Suprapubic skin (tissue), 4 donors: Measurements from ENCODE around the gene ARF5. TPM values are rescaled to one million over a fixed set of nuclear protein-coding genes. Genes with fewer than 3 reads are reported as not detected.

ENCODE experiments used
- DNase-seq, 2 donors: peaks; one replicate each; pipeline ENCODE4 v3.0.0-alpha.2; 2019; ENCODE audit warnings: low spot score in 2 of 2
- H3K27ac ChIP-seq: fragments of 200-600 bp; sonication (generic); one replicate; pipeline ENCODE4 v1.5.1; 2019
- H3K27me3 ChIP-seq: fragments of 200-600 bp; sonication (generic); one replicate; pipeline ENCODE4 v1.5.1; 2019
- H3K36me3 ChIP-seq: fragments of 200-600 bp; sonication (generic); one replicate; pipeline ENCODE4 v1.5.1; 2019
- H3K4me1 ChIP-seq: fragments of 200-600 bp; sonication (generic); one replicate; pipeline ENCODE4 v1.5.1; 2019
- H3K4me3 ChIP-seq: fragments of 200-600 bp; sonication (generic); one replicate; pipeline ENCODE4 v1.5.1; 2019; ENCODE audit warnings: mild to moderate bottlenecking
- H3K9me3 ChIP-seq: fragments of 200-600 bp; sonication (generic); one replicate; pipeline ENCODE4 v1.5.1; 2019
- EP300 ChIP-seq: sonication (generic); formaldehyde crosslinking; IDR thresholded peaks from one replicate; pipeline ENCODE4 v1.6.1; 2017; ENCODE audit warnings: antibody characterized with exemption
- POLR2A ChIP-seq, 2 donors: fragments of 450-650 bp; IDR thresholded peaks; one replicate each; pipeline ENCODE4 v1.6.1; 2017; ENCODE audit warnings: antibody characterized with exemption in 2 of 2, mild to moderate bottlenecking in 2 of 2, moderate library complexity in 2 of 2
- POLR2AphosphoS5 ChIP-seq, 3 donors: sonication (generic); formaldehyde crosslinking; IDR thresholded peaks; one replicate each; pipeline ENCODE4 v1.6.1; 2017; ENCODE audit warnings: antibody characterized with exemption in 3 of 3
- WGBS: methylation state at CpG from one replicate; pipeline ENCODE4 v1.1.5; 2018; 5-methylcytosine and 5-hydroxymethylcytosine counted together
- total RNA-seq, 4 donors: library from RNA; depleted of rRNA; stranded (reverse); fragments of >200 nt; gene quantifications; one replicate each; pipeline ENCODE4 v1.1.0, GENCODE V29; 2016
- TF ChIP-seq, protein P1 (sequence below), 2 donors: fragments of 200-600 bp in 1 of 2; fragments of 450-650 bp in 1 of 2; sonication (generic) in 1 of 2; IDR thresholded peaks; one replicate each; pipeline ENCODE4 v1.5.1; 2016 to 2019; ENCODE audit warnings: antibody characterized with exemption in 2 of 2, mild to moderate bottlenecking in 1 of 2, moderate library complexity in 1 of 2

Gene ARF5
- total RNA-seq, 4 donors from 2014 or later, result 121 to 235 (median 220) TPM

GRCh38 chr7:127616724-127617123 is 28.5 kb downstream of the ARF5 start:
- Histone ChIP-seq H3K27me3 (peaks cover 75% of the 10 kb centered on the region), H3K36me3 (no peaks in the 10 kb centered on the region), H3K4me3 (no peak overlapping the region)

DNA sequence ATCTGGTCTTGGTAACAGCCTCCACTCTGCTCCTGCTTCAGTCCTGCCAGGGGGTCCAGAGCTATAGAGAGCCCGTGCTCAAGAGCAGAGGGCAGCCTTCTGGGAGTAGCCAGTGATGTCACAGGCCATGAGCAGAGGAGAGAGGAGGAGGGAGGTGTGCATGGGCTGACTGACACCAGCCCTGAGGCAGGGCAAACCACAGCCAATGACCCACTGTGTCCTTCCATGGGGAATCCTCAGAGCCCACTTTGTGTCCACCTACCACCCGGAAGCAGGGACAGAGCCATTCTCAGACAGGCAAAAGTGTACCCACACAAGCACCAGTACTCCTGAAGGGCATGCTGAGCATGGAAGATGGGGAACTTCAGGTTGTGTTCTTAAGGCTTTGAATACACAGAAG is 29.8 kb downstream of the ARF5 start, which contains the start of gene PAX4:
Gene PAX4, minus strand, starts transcription at position 101 of the 400 bp plus-strand sequence. CDS start 2,214 bp downstream, outside the sequence.
- DNase-seq, result no peak
- H3K36me3 ChIP-seq, result no peaks in the 10 kb centered on the region
- WGBS, result 56% methylated on average over 2 of the region's 2 CpGs
- no peak within 1 kb of the TSS for H3K27ac ChIP-seq
- TF ChIP-seq POLR2AphosphoS5 (IDR thresholded peaks at IDR 0.05) (no peak), EP300 (no peak), POLR2A (IDR thresholded peaks at IDR 0.05) (no peak)
- TF ChIP-seq, protein P1, sequence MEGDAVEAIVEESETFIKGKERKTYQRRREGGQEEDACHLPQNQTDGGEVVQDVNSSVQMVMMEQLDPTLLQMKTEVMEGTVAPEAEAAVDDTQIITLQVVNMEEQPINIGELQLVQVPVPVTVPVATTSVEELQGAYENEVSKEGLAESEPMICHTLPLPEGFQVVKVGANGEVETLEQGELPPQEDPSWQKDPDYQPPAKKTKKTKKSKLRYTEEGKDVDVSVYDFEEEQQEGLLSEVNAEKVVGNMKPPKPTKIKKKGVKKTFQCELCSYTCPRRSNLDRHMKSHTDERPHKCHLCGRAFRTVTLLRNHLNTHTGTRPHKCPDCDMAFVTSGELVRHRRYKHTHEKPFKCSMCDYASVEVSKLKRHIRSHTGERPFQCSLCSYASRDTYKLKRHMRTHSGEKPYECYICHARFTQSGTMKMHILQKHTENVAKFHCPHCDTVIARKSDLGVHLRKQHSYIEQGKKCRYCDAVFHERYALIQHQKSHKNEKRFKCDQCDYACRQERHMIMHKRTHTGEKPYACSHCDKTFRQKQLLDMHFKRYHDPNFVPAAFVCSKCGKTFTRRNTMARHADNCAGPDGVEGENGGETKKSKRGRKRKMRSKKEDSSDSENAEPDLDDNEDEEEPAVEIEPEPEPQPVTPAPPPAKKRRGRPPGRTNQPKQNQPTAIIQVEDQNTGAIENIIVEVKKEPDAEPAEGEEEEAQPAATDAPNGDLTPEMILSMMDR (IDR thresholded peaks at IDR 0.05), result no peak
- H3K4me3 ChIP-seq, result no peak within 1 kb of the TSS
- no peaks in the 10 kb centered on the region for H3K9me3 ChIP-seq
- peaks cover 75% of the 10 kb centered on the region for H3K27me3 ChIP-seq
- peaks cover 4% of the 10 kb centered on the region for H3K4me1 ChIP-seq

More at GRCh38 chr7:127616724-127617123, 28.5 kb downstream of the ARF5 start:
- Histone ChIP-seq H3K4me1 (peaks cover 4% of the 10 kb centered on the region), H3K27ac (no peak overlapping the region), H3K9me3 (no peaks in the 10 kb centered on the region)
- no peak for DNase-seq
- WGBS, result 89% methylated on average over 5 of the region's 5 CpGs
- TF ChIP-seq, protein P1 (IDR thresholded peaks at IDR 0.05), result no peak
- TF ChIP-seq POLR2A (IDR thresholded peaks at IDR 0.05) (no peak), EP300 (no peak), POLR2AphosphoS5 (IDR thresholded peaks at IDR 0.05) (no peak)

DNA sequence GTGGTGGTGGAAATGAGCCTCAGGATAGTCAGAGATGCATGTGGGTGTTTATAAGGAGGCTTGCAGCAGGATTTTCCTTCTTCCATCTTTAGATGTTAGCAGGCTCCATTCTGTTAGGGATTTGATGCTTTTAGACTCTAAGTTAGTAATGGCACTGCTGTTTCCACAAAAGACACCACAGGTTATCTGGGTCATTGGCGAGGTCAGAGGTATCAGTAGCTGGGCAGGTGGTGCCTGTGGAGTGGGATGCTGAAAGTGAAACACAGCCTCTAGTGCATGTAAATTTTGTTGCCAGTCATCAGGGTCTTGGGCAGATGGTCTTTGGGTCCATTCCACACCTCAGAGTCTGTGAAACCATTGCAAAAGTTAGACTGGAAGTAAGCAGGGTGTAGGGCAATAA is 30.6 kb downstream of the ARF5 start:
- TF ChIP-seq POLR2A (IDR thresholded peaks at IDR 0.05) (no peak), POLR2AphosphoS5 (IDR thresholded peaks at IDR 0.05) (no peak), EP300 (no peak)
- TF ChIP-seq, protein P1 (IDR thresholded peaks at IDR 0.05), result no peak
- no peak for DNase-seq
- 85% methylated on average over 1 of the region's 1 CpG for WGBS
- Histone ChIP-seq H3K27ac (no peak overlapping the region), H3K4me3 (no peak overlapping the region), H3K9me3 (no peaks in the 10 kb centered on the region), H3K27me3 (peaks cover 70% of the 10 kb centered on the region), H3K4me1 (peaks cover 4% of the 10 kb centered on the region), H3K36me3 (no peaks in the 10 kb centered on the region)

DNA sequence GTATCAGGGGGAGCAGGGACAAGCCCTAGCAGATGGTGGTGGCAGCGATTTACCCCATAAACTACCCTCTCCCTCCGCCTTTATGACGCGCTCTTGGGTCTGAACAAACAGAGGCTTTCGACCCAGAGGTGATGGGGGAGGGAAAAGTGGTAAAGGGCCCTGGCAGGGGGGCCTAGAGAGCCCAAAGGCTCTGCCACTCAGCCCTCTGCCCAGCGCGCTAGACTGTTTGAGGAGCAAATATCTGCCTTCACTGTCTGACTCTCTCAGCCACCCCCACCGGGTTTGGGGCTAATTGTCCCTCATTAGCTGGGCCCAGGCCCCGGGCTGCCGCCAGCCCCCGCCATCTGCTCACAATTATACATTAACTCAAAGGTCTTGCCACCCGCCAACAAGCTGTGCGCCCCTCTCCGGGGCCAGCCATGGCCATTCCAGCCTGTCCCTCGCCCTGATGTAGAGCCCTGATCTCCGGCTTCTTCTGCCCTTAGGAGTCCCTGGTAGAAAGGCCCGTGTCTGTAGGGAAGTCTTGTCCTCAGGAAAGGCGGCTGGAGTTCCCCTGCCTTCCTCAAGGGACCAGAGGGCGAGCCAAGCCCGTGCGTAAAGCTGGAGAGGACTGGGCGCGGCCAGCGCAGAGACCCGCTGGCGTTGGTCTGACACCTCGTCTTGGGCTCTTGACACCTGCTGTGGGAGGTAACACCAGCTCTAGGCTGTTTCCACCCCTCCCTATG is 31.6 kb downstream of the ARF5 start:
- Histone ChIP-seq H3K4me1 (peaks cover 4% of the 10 kb centered on the region), H3K27me3 (peaks cover 61% of the 10 kb centered on the region), H3K9me3 (no peaks in the 10 kb centered on the region), H3K27ac (no peak overlapping the region), H3K36me3 (no peaks in the 10 kb centered on the region), H3K4me3 (no peak overlapping the region)
- WGBS, result 10% methylated on average over 23 of the region's 27 CpGs
- TF ChIP-seq EP300, result no peak
- TF ChIP-seq POLR2A (IDR thresholded peaks at IDR 0.05), result no peak
- no peak for TF ChIP-seq POLR2AphosphoS5 (IDR thresholded peaks at IDR 0.05)
- TF ChIP-seq, protein P1 (IDR thresholded peaks at IDR 0.05), result no peak
- DNase-seq, result no peak

GRCh38 chr7:127620406-127621233 is 32.4 kb downstream of the ARF5 start:
- no peak for DNase-seq
- Histone ChIP-seq H3K4me1 (peaks cover 4% of the 10 kb centered on the region), H3K27ac (no peak overlapping the region), H3K9me3 (no peaks in the 10 kb centered on the region), H3K27me3 (peaks cover 53% of the 10 kb centered on the region), H3K4me3 (no peak overlapping the region), H3K36me3 (no peaks in the 10 kb centered on the region)
- TF ChIP-seq POLR2AphosphoS5 (IDR thresholded peaks at IDR 0.05) (no peak), EP300 (no peak), POLR2A (IDR thresholded peaks at IDR 0.05) (no peak)
- TF ChIP-seq, protein P1 (IDR thresholded peaks at IDR 0.05), result no peak
- 3% methylated on average over 23 of the region's 24 CpGs for WGBS
